Ovary (tissue), 9 donors: ENCODE data around the gene MAP3K2. TPM values are rescaled to one million over a fixed set of nuclear protein-coding genes. Genes with fewer than 3 reads are reported as not detected.

ENCODE experiments used
- DNase-seq, 5 donors: peaks; one replicate each; pipeline ENCODE4 v3.0.0-alpha.2; 2019 to 2020
- H3K27ac ChIP-seq, 2 donors: fragments of 200-600 bp; one replicate each; pipeline versions ENCODE4 v1.5.1 to v1.8.0; 2019 to 2022
- H3K27me3 ChIP-seq: fragments of 200-600 bp; one replicate; pipeline ENCODE4 v1.8.0; 2022
- H3K36me3 ChIP-seq: fragments of 200-600 bp; sonication (generic); one replicate; pipeline ENCODE4 v1.5.1; 2019
- H3K4me1 ChIP-seq: one replicate; pipeline ENCODE4 v1.8.1; 2013; ENCODE audit warnings: mild to moderate bottlenecking, moderate library complexity; ENCODE audit not compliant: insufficient read depth
- H3K4me3 ChIP-seq: fragments of 200-600 bp; sonication (generic); one replicate; pipeline ENCODE4 v1.5.1; 2017
- H3K9me3 ChIP-seq, 2 donors: fragments of 200-600 bp in 1 of 2; sonication (generic) in 1 of 2; one replicate each; pipeline versions ENCODE4 v1.5.1 to v1.8.1; 2013 to 2019; ENCODE audit warnings: mild to moderate bottlenecking in 1 of 2, moderate library complexity in 1 of 2
- EP300 ChIP-seq: sonication (generic); formaldehyde crosslinking; IDR thresholded peaks from one replicate; pipeline ENCODE4 v1.6.1; 2017; ENCODE audit warnings: antibody characterized with exemption
- POLR2A ChIP-seq: fragments of 450-650 bp; IDR thresholded peaks from one replicate; pipeline ENCODE4 v1.6.1; 2017; ENCODE audit warnings: antibody characterized with exemption, mild to moderate bottlenecking, moderate library complexity
- WGBS, 3 donors: extraction: QIAGEN DNeasy Blood & Tissue Kit in 1 of 3; methylation state at CpG; one replicate each; pipeline versions ENCODE4 v1.1.5 to v1.1.7; 2013 to 2017; 5-methylcytosine and 5-hydroxymethylcytosine counted together
- intact Hi-C, 4 donors: fragments of 100-400 bp; cut with DNase I; formaldehyde crosslinking; loops; one replicate each; pipeline versions ENCODE4 v1.11.0 to v1.15.1; 2022 to 2023
- polyA plus RNA-seq, 2 donors: library from polyadenylated mRNA; stranded (reverse); fragments of 200-250 nt in 1 of 2; fragments of 350-450 nt in 1 of 2; fragmentation: Illumina TruSeq in 1 of 2; extraction: RNeasy Lipid Tissue Mini Kit (QIAGEN cat#74804) in 1 of 2; gene quantifications; one replicate each; pipeline ENCODE4 v1.2.3, GENCODE V29; 2013 to 2014
- total RNA-seq, 7 donors: library from RNA; depleted of rRNA in 2 of 7; stranded (reverse); fragments of >200 nt in 2 of 7; fragmentation: NEBNext Ultra II Directional in 3 of 7; extraction: Animal tissue kit (Norgen Biotek cat#: 25700) in 3 of 7; gene quantifications; one replicate each; pipeline versions ENCODE4 v1.1.0 to v1.2.4, GENCODE V29; 2016 to 2023
- TF ChIP-seq, protein P1 (sequence below), 3 donors: fragments of 450-650 bp in 2 of 3; fragments of 200-600 bp in 1 of 3; IDR thresholded peaks; one replicate each; pipeline versions ENCODE4 v1.5.1 to v1.8.0; 2016 to 2022; ENCODE audit warnings: antibody characterized with exemption in 3 of 3, mild to moderate bottlenecking in 1 of 3
- donor health status: DM: no; HTN: no; CAD: no; lungs with moderate emphysema.
- donor health status: DM: no; HTN: no; CAD: no.
- donor health status: Bipolar disorder and iron deficiency.
- donor health status: DM: yes; HTN: yes; CAD: no.
- donor health status: DM: no; HTN: no; CAD: no.
- donor health status: DM: yes; HTN: yes; CAD: no.

The MAP3K2 gene
- total and polyA plus RNA-seq, 9 donors: 7.2 to 78.4 (median 55.8) TPM

- H3K4me1 ChIP-seq: no peaks in the 10 kb centered on the region
- TF ChIP-seq EP300 (no peak), POLR2A (no peak)
- TF ChIP-seq, protein P1, sequence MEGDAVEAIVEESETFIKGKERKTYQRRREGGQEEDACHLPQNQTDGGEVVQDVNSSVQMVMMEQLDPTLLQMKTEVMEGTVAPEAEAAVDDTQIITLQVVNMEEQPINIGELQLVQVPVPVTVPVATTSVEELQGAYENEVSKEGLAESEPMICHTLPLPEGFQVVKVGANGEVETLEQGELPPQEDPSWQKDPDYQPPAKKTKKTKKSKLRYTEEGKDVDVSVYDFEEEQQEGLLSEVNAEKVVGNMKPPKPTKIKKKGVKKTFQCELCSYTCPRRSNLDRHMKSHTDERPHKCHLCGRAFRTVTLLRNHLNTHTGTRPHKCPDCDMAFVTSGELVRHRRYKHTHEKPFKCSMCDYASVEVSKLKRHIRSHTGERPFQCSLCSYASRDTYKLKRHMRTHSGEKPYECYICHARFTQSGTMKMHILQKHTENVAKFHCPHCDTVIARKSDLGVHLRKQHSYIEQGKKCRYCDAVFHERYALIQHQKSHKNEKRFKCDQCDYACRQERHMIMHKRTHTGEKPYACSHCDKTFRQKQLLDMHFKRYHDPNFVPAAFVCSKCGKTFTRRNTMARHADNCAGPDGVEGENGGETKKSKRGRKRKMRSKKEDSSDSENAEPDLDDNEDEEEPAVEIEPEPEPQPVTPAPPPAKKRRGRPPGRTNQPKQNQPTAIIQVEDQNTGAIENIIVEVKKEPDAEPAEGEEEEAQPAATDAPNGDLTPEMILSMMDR (IDR thresholded peaks at IDR 0.05): no peak
- intact Hi-C loops: no loop called here
- no peak for DNase-seq
- 70 to 95% (median 90%) methylated on average over 2 of the region's 2 CpGs for WGBS, 3 donors
- no peaks in the 10 kb centered on the region for H3K27me3 ChIP-seq
- H3K27ac ChIP-seq: no peak overlapping the region
- no peak overlapping the region for H3K4me3 ChIP-seq
- no peaks in the 10 kb centered on the region for H3K9me3 ChIP-seq
- no peaks in the 10 kb centered on the region for H3K36me3 ChIP-seq
These were observed 110.7 kb downstream of the MAP3K2 start for GRCh38 chr2:127277028-127277427.

DNA sequence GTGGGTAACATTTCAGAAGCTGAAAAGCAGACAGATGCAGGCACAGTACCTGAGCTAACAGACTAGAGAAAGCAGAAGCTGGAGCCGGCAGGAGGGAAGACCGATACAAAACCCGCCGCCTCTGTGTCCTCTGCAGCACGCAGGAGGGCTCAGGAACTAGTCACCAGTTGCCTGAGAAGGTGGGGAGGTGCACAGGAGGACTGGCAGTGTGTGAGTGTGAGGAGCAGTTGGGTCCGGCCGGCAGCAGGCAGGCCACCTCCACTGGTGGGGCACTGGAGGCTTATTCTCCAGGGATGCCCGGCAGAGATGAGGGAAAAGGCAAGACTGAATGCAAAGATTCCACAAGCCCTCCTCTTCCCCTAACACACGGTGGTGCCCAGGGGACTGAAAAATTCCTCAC, 112.0 kb downstream of the MAP3K2 start:
- no peak overlapping the region for H3K4me3 ChIP-seq
- intact Hi-C loops: no loop called here
- no peaks in the 10 kb centered on the region for H3K4me1 ChIP-seq
- H3K36me3 ChIP-seq: no peaks in the 10 kb centered on the region
- 82 to 87% (median 86%) methylated on average over 9 of the region's 9 CpGs for WGBS, 3 donors
- no peaks in the 10 kb centered on the region for H3K9me3 ChIP-seq
- H3K27ac ChIP-seq: no peak overlapping the region
- H3K27me3 ChIP-seq: no peaks in the 10 kb centered on the region
- no peak for DNase-seq
- TF ChIP-seq, protein P1 (IDR thresholded peaks at IDR 0.05): no peak
- no peak for TF ChIP-seq EP300

DNA sequence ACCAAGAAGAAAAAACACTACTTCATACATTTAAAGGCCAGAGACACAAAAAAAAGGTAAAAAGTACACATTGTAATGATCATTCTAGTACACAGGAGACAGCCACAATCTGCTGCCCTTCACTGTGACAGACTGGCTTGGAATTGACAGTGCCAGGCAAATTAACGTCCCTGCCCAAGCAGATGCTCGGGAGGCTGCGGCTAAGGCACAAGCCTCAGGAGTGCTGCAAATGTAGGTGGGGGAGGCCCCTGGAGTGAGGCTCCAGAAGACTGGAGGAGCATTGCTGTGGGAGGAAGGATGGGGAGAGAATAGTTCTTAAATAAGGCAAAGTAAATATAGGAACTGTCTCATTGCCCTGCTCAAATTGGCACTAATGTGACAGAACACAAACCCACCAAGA, 112.4 kb downstream of the MAP3K2 start:
- 77 to 89% (median 84%) methylated on average over 3 of the region's 3 CpGs for WGBS, 3 donors
- H3K27me3 ChIP-seq: no peaks in the 10 kb centered on the region
- no peaks in the 10 kb centered on the region for H3K9me3 ChIP-seq
- no peaks in the 10 kb centered on the region for H3K36me3 ChIP-seq
- no peak overlapping the region for H3K4me3 ChIP-seq
- no peaks in the 10 kb centered on the region for H3K4me1 ChIP-seq
- TF ChIP-seq EP300 (no peak), POLR2A (no peak)
- TF ChIP-seq, protein P1 (IDR thresholded peaks at IDR 0.05): no peak
- DNase-seq: no peak
- intact Hi-C loops: no loop called here
- H3K27ac ChIP-seq: no peak overlapping the region

- Histone ChIP-seq H3K9me3 (no peaks in the 10 kb centered on the region), H3K4me1 (no peaks in the 10 kb centered on the region), H3K27ac (no peak overlapping the region), H3K27me3 (no peaks in the 10 kb centered on the region), H3K36me3 (no peaks in the 10 kb centered on the region), H3K4me3 (no peak overlapping the region)
- DNase-seq: no peak
- TF ChIP-seq, protein P1 (IDR thresholded peaks at IDR 0.05): no peak
- TF ChIP-seq EP300 (no peak), POLR2A (no peak)
- 95 to 98% (median 98%) methylated on average over 5 of the region's 5 CpGs for WGBS, 3 donors
- intact Hi-C loops: no loop called here
These were observed 117.1 kb downstream of the MAP3K2 start for GRCh38 chr2:127270663-127271062.
